WTC11 (cell line): Measurements from ENCODE around the gene RELT. TPM values are rescaled to one million over a fixed set of nuclear protein-coding genes. Genes with fewer than 3 reads are reported as not detected.

Source experiments
- ATAC-seq: fragments of 200-7000 bp; cut with Tn5 transposase; 2 replicates; pipeline ENCODE4 v1.10.0; 2021; ENCODE audit warnings: mild to moderate bottlenecking, moderate library complexity
- CTCF ChIA-PET: fragments of 300-600 bp; sonication (Branson Sonifier 250); formaldehyde crosslinking; loops from one replicate; lab custom pipeline; 2021; ENCODE audit warnings: antibody characterized with exemption; lab: Charles Lee
- POLR2A ChIA-PET: fragments of 350-600 bp; sonication (Branson Sonifier 250); formaldehyde crosslinking; loops from one replicate; lab custom pipeline; 2021; ENCODE audit warnings: antibody characterized with exemption; lab: Charles Lee
- DNase-seq: peaks from one replicate; pipeline ENCODE4 v3.0.0; 2021; ENCODE audit warnings: low spot score
- H3K27ac Mint-ChIP-seq: 2 replicates; pipeline ENCODE4 v1.8.0; 2021; ENCODE audit warnings: mixed read lengths
- H3K27me3 Mint-ChIP-seq: 2 replicates; pipeline ENCODE4 v1.8.0; 2021; ENCODE audit warnings: low read depth, mild to moderate bottlenecking, moderate library complexity, mixed read lengths
- H3K36me3 Mint-ChIP-seq: 2 replicates; pipeline ENCODE4 v1.8.0; 2021; ENCODE audit warnings: mixed read lengths
- H3K4me1 Mint-ChIP-seq: 2 replicates; pipeline ENCODE4 v1.8.0; 2022; ENCODE audit warnings: mixed read lengths
- H3K4me3 Mint-ChIP-seq: 2 replicates; pipeline ENCODE4 v1.8.0; 2021; ENCODE audit warnings: mild to moderate bottlenecking, moderate library complexity, mixed read lengths
- H3K9me3 Mint-ChIP-seq: 2 replicates; pipeline ENCODE4 v1.8.0; 2021; ENCODE audit warnings: mixed read lengths
- ATF6 ChIP-seq: sonication (generic); formaldehyde crosslinking; IDR thresholded peaks from 2 replicates; pipeline ENCODE4 v1.8.1; 2023; ENCODE audit warnings: mild to moderate bottlenecking, missing genetic modification reagents
- CREB1 ChIP-seq: sonication (generic); formaldehyde crosslinking; IDR thresholded peaks from 2 replicates; pipeline ENCODE4 v1.8.0; 2023; ENCODE audit warnings: mild to moderate bottlenecking, missing genetic modification reagents
- CREM ChIP-seq: sonication (generic); formaldehyde crosslinking; IDR thresholded peaks from 2 replicates; pipeline ENCODE4 v1.8.1; 2022; ENCODE audit warnings: mild to moderate bottlenecking, missing genetic modification reagents, moderate library complexity
- E2F5 ChIP-seq: sonication (generic); formaldehyde crosslinking; IDR thresholded peaks from 2 replicates; pipeline ENCODE4 v1.8.1; 2022; ENCODE audit warnings: mild to moderate bottlenecking, moderate library complexity, missing genetic modification reagents
- ETV6 ChIP-seq: sonication (generic); formaldehyde crosslinking; IDR thresholded peaks from 2 replicates; pipeline ENCODE4 v1.8.1; 2022; ENCODE audit warnings: mild to moderate bottlenecking, missing genetic modification reagents
- KAT7 ChIP-seq: sonication (generic); formaldehyde crosslinking; IDR thresholded peaks from 2 replicates; pipeline ENCODE4 v1.8.1; 2023; ENCODE audit warnings: missing genetic modification reagents, mild to moderate bottlenecking, borderline replicate concordance
- MAX ChIP-seq: sonication (generic); formaldehyde crosslinking; IDR thresholded peaks from 2 replicates; pipeline ENCODE4 v1.8.0; 2022; ENCODE audit warnings: mild to moderate bottlenecking, missing genetic modification reagents
- MXD4 ChIP-seq: fragments of 250-450 bp; sonication (Bioruptor Pico); IDR thresholded peaks from 2 replicates; pipeline ENCODE4 v1.8.0; 2021; ENCODE audit warnings: mild to moderate bottlenecking, moderate library complexity, borderline replicate concordance
- NFYB ChIP-seq: sonication (generic); formaldehyde crosslinking; conservative IDR thresholded peaks from 2 replicates; pipeline ENCODE4 v1.8.0; 2022; ENCODE audit warnings: low read depth, missing genetic modification reagents
- NR1H2 ChIP-seq: sonication (generic); formaldehyde crosslinking; IDR thresholded peaks from 2 replicates; pipeline ENCODE4 v1.9.0; 2021; ENCODE audit warnings: mild to moderate bottlenecking, moderate library complexity, missing genetic modification reagents
- NR3C1 ChIP-seq: sonication (generic); formaldehyde crosslinking; conservative IDR thresholded peaks from 2 replicates; pipeline ENCODE4 v1.8.1; 2023; ENCODE audit warnings: low read depth, mild to moderate bottlenecking, missing genetic modification reagents
- PRRX2 ChIP-seq: fragments of 250-450 bp; sonication (Bioruptor Pico); IDR thresholded peaks from 2 replicates; pipeline ENCODE4 v1.8.0; 2021; ENCODE audit warnings: mild to moderate bottlenecking
- RELA ChIP-seq: sonication (generic); formaldehyde crosslinking; IDR thresholded peaks from 2 replicates; pipeline ENCODE4 v1.8.1; 2022; ENCODE audit warnings: missing genetic modification reagents, mild to moderate bottlenecking, borderline replicate concordance
- SP1 ChIP-seq: sonication (generic); formaldehyde crosslinking; conservative IDR thresholded peaks from 2 replicates; pipeline ENCODE4 v1.8.1; 2022; ENCODE audit warnings: missing genetic modification reagents
- TEAD4 ChIP-seq: sonication (generic); formaldehyde crosslinking; IDR thresholded peaks from 2 replicates; pipeline ENCODE4 v1.8.0; 2022; ENCODE audit warnings: mild to moderate bottlenecking, missing genetic modification reagents
- ZNF416 ChIP-seq: fragments of 250-450 bp; sonication (Bioruptor Pico); IDR thresholded peaks from 2 replicates; pipeline ENCODE4 v1.9.0; 2021; ENCODE audit warnings: mild to moderate bottlenecking, inconsistent platforms
- ZNF423 ChIP-seq: fragments of 250-450 bp; sonication (Bioruptor Pico); IDR thresholded peaks from 2 replicates; pipeline ENCODE4 v2.1.2; 2022; ENCODE audit warnings: mild to moderate bottlenecking, moderate library complexity
- total RNA-seq: library from RNA; stranded (reverse); gene quantifications from 3 replicates; pipeline ENCODE4 v1.2.3, GENCODE V29; 2021
- TF ChIP-seq, protein P1 (sequence below): sonication (generic); formaldehyde crosslinking; IDR thresholded peaks from 2 replicates; pipeline ENCODE4 v1.8.1; 2023; ENCODE audit warnings: mild to moderate bottlenecking, missing genetic modification reagents, borderline replicate concordance
- TF ChIP-seq, protein P2 (sequence below): sonication (generic); formaldehyde crosslinking; IDR thresholded peaks from 2 replicates; pipeline ENCODE4 v1.8.0; 2022; ENCODE audit warnings: mild to moderate bottlenecking, missing genetic modification reagents

RELT gene
- total RNA-seq, 1 experiment from 2014 or later, result 6.7 TPM

DNA sequence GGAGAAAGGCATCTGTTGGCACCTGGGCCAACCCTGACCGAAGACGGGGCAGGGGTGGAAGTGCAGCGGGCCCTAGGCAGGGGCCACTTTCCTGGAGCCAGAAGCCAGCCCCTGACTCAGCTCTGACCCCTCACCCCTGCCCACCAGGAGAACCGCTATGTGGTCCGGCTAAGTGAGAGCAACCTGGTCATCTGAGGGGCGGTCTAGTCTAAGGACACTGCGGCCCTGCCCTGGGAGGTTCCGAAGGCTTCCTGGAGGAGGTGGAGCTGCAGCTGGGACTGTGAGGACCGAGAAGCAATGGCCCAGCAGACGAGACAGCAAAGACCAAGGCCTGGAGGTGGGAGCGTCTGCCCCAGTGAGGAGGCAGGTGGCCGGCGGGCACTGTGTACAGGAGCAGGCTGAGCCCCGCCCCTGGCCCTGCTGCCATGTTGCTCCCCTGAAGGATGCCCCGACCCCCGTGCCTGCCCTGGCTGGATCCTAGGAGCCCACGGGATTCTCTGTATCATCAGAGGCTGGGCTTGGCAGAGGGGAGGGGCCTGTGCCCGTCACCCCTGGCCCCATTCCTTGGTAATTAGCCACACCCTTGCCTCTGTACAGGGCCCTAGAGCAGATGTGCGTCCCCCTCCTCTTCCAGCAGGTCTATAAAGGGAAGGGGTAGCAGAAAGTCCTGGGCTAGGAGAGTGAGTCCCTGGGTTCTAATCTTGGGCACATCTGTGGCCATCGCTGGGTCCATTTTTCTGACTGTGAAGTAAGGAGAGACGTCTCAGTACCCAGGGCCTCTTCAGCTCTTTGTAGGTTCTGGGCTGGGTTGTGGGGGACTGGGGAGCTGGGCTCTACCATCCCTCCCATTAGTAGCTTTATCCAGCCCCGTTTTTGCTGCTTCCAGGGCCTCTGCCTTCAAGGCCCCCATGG, 19.4 kb downstream of the RELT start (continued):
- TF ChIP-seq MXD4 (CRISPR knock-in tag) (no peak), ATF6 (CRISPR knock-in tag) (no peak), E2F5 (CRISPR knock-in tag) (no peak), CREB1 (CRISPR knock-in tag) (no peak), TEAD4 (CRISPR knock-in tag) (no peak), NR3C1 (CRISPR knock-in tag) (no peak)

GRCh38 chr11:73396251-73396930, 20.2 kb downstream of the RELT start:
- no peak overlapping the region for H3K4me3 Mint-ChIP-seq
- ChIA-PET POLR2A (no interaction called here), CTCF (interaction anchor here (0.9 to 3.1 kb wide), 7 partner anchors 34 to 264 kb away, joined by 3 to 13 read pairs (median 4); no protein-coding TSS in a partner anchor)
- no peaks in the 10 kb centered on the region for H3K4me1 Mint-ChIP-seq
- H3K36me3 Mint-ChIP-seq, result no peaks in the 10 kb centered on the region
- no peak for ATAC-seq
- no peak overlapping the region for H3K27ac Mint-ChIP-seq
- H3K9me3 Mint-ChIP-seq, result no peaks in the 10 kb centered on the region
- H3K27me3 Mint-ChIP-seq, result no peaks in the 10 kb centered on the region
- no peak for TF ChIP-seq KAT7 (CRISPR knock-in tag)
- no peak for DNase-seq

DNA sequence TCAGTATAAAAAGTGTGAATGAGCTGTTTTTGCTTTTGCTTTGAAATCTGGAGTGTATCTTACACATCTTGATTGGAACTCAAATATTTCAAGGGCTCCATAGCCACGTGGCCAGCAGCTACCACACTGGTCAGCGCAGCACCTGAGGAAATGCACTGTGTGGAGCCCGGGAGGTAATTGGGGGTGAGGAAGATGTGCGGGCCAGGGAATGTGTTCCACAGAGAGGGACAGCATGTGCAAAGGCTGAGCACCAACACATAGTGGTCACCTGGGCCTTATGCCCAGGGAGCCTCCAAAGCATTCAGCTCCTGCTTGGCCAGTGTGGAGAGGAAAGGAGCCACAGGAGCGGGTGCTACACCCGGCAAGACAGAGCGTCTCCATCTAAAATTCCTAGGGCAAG, 20.8 kb downstream of the RELT start:
- CTCF ChIA-PET, result interaction anchor here (0.9 to 3.1 kb wide), 7 partner anchors 35 to 264 kb away, joined by 3 to 13 read pairs (median 5); no protein-coding TSS in a partner anchor
- Mint-ChIP-seq H3K36me3 (no peaks in the 10 kb centered on the region), H3K4me3 (no peak overlapping the region), H3K4me1 (no peaks in the 10 kb centered on the region), H3K27ac (no peak overlapping the region), H3K27me3 (no peaks in the 10 kb centered on the region), H3K9me3 (no peaks in the 10 kb centered on the region)
- DNase-seq (no peak), ATAC-seq (no peak)
- TF ChIP-seq, protein P1, sequence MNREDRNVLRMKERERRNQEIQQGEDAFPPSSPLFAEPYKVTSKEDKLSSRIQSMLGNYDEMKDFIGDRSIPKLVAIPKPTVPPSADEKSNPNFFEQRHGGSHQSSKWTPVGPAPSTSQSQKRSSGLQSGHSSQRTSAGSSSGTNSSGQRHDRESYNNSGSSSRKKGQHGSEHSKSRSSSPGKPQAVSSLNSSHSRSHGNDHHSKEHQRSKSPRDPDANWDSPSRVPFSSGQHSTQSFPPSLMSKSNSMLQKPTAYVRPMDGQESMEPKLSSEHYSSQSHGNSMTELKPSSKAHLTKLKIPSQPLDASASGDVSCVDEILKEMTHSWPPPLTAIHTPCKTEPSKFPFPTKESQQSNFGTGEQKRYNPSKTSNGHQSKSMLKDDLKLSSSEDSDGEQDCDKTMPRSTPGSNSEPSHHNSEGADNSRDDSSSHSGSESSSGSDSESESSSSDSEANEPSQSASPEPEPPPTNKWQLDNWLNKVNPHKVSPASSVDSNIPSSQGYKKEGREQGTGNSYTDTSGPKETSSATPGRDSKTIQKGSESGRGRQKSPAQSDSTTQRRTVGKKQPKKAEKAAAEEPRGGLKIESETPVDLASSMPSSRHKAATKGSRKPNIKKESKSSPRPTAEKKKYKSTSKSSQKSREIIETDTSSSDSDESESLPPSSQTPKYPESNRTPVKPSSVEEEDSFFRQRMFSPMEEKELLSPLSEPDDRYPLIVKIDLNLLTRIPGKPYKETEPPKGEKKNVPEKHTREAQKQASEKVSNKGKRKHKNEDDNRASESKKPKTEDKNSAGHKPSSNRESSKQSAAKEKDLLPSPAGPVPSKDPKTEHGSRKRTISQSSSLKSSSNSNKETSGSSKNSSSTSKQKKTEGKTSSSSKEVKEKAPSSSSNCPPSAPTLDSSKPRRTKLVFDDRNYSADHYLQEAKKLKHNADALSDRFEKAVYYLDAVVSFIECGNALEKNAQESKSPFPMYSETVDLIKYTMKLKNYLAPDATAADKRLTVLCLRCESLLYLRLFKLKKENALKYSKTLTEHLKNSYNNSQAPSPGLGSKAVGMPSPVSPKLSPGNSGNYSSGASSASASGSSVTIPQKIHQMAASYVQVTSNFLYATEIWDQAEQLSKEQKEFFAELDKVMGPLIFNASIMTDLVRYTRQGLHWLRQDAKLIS (CRISPR knock-in tag), result no peak
- TF ChIP-seq ZNF423 (CRISPR knock-in tag), result no peak
- no peak for TF ChIP-seq SP1 (CRISPR knock-in tag)
- TF ChIP-seq MAX (CRISPR knock-in tag), result no peak
- TF ChIP-seq CREM, result no peak
- no peak for TF ChIP-seq NR1H2 (CRISPR knock-in tag)
- no peak for TF ChIP-seq PRRX2 (CRISPR knock-in tag)
- TF ChIP-seq, protein P2, sequence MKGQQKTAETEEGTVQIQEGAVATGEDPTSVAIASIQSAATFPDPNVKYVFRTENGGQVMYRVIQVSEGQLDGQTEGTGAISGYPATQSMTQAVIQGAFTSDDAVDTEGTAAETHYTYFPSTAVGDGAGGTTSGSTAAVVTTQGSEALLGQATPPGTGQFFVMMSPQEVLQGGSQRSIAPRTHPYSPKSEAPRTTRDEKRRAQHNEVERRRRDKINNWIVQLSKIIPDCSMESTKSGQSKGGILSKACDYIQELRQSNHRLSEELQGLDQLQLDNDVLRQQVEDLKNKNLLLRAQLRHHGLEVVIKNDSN, result no peak
- no peak for TF ChIP-seq ZNF416 (CRISPR knock-in tag)
- TF ChIP-seq ETV6 (CRISPR knock-in tag), result no peak
- no peak for TF ChIP-seq NFYB (CRISPR knock-in tag)
- TF ChIP-seq RELA (CRISPR knock-in tag), result no peak
- POLR2A ChIA-PET, result no interaction called here
